ENCODE measurements around the gene ADGRG6.

GRCh38 chr6:142413111-142413510, 111.3 kb downstream of the ADGRG6 start:
- TF ChIP-seq REST (IDR thresholded peaks at IDR 0.05; ENCODE audit: low read depth, low read length) (no peak), EZH2phosphoT487 (IDR thresholded peaks at IDR 0.05; ENCODE audit: borderline replicate concordance, low read depth) (no peak), CTCF (IDR thresholded peaks at IDR 0.05) (no peak), TCF12 (IDR thresholded peaks at IDR 0.05) (no peak), CHD2 (IDR thresholded peaks at IDR 0.05; ENCODE audit: low read length, partially characterized antibody) (no peak), ELF1 (IDR thresholded peaks at IDR 0.05) (no peak), EP300 (IDR thresholded peaks at IDR 0.05; ENCODE audit: borderline replicate concordance in 1 of 2, low read depth in 1 of 2, low read length in 1 of 2) (no peak), RFX5 (IDR thresholded peaks at IDR 0.05; ENCODE audit: low read length) (no peak), MAX (IDR thresholded peaks at IDR 0.05; ENCODE audit: low read depth) (no peak), YY1 (IDR thresholded peaks at IDR 0.05; ENCODE audit: low read depth) (no peak), POLR2AphosphoS5 (IDR thresholded peaks at IDR 0.05; ENCODE audit: low read depth, low read length) (no peak; the same call in 1 of the 2 replicates), TAF1 (IDR thresholded peaks at IDR 0.05; ENCODE audit: borderline replicate concordance, low read depth, low read length) (no peak), USF2 (IDR thresholded peaks at IDR 0.05; ENCODE audit: borderline replicate concordance, low read depth, low read length) (no peak)
